ENCODE data around the gene ZNF804B.

The ZNF804B gene

DNA sequence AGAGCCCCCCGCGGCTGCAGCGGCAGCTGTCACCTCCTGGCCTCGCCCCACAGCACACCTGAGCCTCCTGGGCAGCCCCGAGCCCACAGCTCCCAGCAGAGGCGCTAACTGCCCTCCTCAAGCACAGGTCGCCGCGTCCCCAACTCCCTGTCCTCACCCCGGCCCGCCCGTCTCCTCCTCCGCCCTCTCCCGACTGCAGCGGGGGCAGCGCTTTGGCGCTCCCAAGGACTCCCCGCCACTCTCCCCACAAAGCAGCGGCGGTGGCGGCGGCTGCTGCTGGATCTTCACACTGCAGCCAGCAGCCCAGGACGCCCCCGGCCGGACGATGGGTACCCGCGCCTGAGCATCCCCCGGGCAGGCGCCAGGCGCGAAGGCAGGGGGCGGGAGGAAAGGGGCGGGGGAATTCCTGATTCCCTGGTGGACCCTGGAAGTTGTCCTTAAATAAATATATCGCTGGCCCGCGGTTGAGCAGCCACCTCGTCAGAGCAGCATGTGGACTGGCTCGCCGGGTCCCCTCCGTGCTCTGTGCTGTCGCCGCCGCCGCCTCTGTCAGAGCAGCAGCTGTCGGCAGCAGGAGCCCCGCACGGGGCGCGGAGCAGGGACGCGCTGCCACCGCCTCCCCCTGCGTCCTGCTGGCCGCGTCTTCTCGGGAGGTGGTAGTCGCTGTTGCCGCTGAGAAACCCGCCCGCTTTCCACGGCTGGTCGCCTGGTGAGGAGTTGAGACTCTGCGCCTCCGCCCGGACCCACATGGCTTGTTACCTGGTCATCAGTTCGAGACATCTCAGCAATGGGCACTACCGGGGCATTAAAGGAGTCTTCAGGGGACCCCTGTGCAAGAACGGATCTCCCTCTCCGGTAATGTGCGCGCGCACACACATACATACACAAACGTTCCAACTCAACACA, at the start of gene ZNF804B:
Gene ZNF804B (plus strand): TSS at position 471 of the 906 bp plus-strand sequence. CDS start 277 bp downstream, at position 748.
- no peak for DNase-seq

DNA sequence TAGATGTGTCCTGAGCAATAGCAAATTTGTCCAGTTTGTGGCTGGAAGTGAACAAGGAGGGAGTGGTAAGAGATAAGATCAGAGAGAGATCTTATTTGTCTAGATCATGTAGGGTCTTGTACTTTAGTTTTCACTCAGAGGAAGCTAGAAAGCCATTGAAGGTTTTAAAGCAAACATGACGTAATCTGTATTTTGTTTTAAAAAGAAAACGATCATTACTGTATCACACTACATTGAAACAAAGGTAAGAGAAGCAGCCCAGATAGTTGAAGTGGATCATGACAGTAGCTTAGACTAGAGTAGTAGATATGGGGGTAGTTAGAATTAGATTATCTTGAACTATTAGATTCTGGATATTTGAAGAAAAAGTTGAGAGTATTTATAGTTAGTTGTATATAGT, 23.6 kb upstream of the ZNF804B start:
- no peak for DNase-seq

DNA sequence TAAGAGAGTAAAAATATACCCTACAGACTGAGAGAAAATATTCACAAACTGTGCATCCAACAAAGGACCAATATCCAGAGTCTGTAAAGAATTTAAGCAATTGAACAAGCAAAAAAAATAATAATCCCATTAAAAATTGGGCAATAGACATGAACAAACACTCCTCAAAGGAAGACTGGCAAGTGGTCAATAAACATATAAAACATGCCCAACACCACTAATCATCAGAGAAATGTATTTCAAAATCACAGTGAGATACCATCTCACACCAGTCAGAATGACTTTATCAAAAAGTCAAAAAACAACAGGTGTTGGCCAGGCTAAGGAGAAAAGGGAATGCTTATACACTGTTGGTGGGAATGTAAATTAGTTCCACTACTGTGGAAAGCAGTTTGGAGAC, 21.9 kb upstream of the ZNF804B start:
- no peak for DNase-seq

DNA sequence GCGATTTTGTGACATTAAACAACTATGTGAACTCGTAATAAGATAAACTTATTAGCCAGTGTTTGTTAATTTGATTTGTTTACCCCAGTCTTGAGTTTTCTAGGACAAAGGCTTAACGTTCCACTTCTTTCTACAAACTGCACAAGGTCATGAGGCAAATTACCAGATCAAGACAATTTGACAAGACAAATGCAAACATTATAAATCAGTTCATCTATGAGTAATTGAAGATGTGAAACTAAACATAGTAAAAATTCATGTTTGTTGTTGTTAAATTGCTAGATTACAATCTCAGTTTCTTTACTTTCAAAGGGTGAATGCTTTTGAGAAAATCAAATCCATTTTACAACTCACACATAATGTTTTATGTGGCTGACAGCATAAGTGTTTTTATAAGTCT, 13.4 kb upstream of the ZNF804B start:
- DNase-seq: no peak

DNA sequence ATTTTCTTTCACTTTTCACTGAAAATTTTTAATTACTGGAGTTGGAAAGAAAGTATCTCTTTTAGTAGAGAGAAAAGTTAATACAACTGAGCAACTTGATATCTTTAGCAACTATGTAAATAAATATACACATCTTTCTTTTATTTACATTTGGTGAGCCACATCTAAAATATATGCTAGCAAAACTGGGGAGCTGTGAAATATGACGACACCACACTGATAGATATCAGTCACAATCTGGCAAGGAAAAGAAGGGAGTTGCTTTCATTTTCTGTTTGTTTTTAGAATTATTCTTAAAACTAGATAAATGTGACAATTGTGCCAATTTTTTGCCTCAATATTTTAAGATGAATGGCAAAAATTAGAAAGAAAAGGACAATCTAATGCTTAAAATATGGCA, 2.7 kb upstream of the ZNF804B start:
- DNase-seq: no peak

DNA sequence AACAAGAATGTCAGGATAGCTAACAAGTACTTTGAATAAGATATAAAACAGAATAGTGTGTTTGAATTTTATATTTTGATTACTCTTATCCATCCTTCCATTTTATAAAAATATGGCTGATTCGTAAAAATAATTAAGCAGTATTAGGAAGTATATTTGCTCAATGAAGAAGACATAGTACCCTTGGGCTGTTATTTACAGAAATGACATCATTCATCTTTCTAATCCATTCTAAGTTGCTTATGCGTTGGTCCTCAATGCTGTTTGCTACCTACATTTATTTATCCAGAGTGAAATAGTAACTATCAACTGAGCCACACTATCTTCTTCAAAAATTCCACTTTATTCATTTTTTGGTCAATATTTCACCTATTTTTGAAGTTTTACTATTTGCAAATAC, 2.1 kb upstream of the ZNF804B start:
- DNase-seq: no peak

DNA sequence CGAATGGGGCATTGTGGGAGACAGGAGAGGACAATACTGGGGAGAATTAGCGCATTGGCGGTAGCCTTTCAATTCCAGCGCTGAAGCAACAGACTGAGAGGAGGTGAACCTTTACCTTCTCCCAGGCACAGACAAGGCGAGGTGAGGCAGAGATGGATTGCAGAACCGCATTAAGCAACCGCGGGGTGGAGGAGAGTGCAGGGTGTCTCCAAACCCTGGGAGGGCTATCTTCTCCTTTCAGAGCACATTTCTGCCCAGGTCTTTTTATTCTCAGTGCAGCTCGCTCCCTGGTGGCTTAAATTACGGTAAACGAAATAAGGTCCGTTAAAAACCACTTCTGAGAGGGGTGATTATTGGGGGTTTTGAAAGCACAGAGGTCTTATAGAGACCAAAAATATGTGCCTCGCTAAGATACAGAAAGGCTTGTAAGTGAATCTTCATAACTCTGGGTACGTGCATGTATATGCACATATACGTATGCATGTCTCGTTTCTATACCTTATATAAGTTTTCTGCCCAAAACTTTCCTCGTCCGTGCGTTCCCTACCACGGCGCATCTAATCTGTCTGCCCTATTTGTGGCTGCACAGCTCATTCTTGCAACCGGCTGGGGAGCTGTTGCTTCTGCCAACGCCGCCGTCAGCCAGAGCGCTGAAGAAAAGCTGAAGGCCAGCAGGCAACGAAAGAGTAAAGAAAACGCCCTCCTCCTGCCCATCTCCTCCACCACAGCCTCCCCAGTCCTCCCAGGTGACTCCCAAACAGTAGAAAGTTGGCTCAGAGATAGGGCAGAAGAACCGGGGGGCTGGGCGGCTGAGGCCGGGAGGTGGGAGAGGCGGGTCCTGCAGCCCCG, 895 bp upstream of the ZNF804B start:
- DNase-seq: no peak

DNA sequence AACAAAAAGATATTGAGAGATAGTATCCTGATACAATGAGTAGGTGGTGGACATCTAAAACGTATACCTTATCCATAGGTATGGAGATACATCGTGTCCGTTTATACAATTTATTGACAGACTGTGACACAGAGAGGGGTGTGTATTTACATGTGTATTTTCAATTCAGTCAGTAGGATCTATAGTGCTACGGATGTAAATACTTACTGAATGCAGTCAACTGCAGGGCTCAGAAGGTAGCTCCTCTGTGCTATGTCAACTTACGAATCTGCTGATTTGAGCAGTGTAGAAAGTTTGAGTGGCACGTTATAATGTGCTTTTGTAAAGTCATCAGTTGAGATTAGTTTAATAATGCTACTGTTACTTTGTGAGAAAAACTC, 626 bp downstream of the ZNF804B start:
- no peak for DNase-seq

DNA sequence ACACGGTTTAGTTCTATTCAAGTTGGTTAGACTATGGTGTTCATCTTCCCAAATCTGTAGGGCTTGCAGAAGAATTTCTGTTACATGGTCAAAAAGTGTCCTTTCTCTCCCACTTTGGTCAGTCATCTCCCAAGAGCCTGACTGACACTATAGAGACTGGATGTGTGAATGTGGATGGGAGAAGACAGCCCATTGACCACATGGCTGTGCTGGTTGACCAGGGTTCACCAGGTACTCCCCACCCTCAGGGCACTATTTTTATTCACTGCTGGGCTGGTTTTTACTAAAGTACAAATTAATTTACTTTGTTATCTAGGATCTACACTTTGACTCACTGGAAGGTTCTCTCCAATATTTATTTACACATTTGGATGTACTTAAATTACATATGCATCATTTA, 2.3 kb downstream of the ZNF804B start:
- no peak for DNase-seq

DNA sequence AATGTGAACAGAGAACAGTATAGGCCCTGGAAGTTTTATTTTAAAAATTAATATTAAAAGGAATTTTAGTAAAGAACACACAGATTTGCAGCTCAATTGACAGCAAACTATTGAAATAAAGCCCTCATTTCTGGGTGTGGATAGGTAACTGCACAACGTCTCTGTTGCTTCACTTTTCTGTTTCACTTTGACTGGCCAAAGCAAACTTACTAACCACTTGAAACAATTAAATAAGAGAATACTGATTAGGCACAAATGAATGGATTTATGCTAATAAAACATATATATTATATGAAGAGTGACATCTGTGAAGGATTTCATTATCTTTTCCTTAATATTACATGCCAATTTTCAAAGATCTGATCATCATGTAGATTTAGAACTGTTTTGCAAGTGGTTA, 11.9 kb downstream of the ZNF804B start:
- DNase-seq: no peak

DNA sequence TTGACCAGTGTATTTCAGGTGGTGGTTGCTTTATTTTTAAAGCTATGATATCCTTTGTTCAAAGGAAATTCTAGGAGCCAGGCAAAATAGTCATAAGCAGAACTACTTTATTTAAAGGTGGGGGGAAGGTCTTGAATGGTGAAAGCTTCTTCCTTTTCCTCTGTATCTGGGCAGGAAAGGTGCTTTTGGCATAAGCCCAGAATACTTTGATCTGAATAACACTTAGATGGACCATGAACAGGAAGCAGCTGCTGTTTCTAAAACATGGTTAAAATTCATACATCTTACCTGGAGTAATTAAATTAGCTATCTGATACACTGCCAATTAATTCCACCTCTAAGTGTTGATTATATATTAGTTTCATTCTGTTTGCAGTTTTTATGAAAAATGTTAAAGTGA, 13.3 kb downstream of the ZNF804B start:
- no peak for DNase-seq

DNA sequence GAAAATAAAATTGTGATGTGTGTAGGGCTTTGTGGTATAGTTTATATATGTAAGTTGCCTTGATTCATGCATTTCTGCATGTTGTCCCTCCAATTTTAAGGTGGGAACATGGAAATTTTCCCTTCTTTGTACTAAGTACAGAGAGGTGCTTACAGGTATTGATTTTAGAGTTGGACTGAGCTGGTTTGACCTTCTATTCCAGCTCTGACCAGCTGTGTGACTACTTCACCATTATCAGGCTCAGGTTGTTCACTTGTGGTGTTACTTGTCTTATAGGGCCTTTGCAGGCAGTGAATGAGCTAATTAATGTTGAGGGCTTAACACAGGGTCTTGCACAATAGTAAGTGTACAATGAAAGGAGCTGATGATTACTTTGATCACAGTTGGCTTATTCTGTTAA, 16.3 kb downstream of the ZNF804B start:
- no peak for DNase-seq

DNA sequence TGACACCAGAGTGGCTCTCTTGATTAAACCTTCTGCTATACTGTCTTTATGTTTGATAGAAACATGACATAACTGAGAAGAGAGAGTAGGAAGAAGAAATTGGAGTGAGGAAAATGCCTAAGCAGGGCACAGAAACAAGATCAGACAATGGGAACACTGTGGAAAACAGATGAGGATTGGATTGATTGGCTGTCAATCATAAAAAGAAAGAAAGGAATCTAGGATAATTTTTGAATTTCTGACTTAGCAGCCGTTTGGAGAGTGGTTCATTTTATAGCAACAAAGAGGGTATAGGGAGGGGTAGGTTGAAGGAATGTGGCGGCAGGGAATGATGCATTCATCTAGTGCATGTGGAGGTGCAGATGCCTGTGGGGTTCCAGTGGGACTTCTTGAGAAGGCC, 28.3 kb downstream of the ZNF804B start:
- no peak for DNase-seq

DNA sequence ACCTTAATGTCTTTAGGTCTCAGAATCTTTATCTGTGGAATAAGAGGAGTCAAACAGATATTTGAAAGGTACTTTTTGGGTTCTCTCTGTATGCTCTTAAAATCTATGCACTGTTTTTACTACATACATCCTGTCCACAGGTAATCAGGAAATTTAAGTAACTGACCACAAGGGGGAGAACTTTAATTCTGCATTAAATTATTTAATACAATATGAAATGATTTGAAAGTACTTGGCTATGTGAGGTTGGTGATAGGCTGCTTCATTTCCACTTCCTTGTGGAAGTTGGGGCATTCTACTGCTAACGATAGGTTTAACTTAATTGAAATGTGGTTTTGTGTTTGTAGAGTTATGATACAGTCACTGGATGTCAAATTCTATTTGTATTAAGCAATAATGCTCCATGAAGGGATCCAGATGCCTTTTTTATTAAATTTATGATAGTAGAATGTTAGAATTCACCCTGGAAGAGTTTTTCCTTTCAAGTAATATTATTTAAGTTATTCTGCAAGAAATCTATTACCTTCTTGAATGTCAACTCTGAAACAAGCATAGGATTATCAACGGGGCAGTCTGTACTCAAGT, 30.1 kb downstream of the ZNF804B start:
- no peak for DNase-seq

DNA sequence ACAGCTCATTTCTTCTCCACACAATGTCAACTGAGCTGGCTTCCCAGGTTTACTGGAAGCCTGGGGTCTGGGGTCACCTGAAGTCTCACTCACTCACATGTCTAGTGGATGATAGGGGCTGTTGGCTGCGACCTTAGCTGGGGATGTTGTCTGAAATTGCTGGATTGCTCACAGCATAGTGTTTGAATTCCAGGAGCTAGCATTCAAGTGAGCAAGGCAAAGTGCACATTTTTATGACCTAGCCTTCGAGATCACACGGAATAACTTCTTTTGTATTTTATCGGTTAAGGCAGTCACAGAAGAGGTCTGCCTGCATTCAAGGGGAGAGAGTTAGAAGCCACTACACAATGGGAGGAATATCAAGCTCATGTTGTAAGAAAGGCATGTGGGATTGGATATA, 32.4 kb downstream of the ZNF804B start:
- DNase-seq: no peak

DNA sequence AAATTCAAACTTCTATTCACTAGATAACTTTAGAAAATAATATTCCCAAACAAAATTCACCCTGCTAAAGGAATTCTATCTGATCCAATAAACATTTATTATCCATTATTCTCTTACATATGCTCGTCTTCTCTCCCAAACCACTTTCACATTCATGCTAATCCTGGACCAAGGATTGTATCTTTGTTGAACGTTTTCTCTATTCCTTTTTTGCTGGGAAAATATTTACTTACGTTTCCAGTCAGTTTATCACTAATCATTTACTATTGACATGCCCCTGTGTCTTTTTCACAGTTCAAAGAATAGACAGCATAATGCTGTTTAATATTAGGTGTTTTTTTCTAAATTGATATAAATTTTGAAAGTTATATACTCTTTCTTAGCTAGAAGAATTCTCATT, 32.9 kb downstream of the ZNF804B start:
- no peak for DNase-seq

DNA sequence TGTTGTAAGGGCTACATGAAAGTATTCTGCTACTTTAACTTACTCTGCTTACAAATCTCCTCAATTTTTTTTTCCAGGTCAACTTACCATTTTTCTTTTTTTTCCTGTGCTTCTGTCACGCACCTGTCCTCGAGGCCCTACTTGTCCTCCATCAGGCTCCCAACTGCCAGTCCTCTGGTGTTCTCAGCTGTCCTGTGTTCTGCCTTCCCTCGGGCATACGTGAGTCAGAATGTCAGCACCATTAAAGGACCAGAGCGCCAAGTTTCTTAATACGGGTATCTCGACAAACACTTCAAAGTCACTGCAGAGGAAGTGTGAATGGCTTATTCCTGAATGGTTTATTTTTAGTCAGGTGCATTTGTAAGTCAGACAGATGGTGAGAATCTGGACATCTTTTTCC, 36.1 kb downstream of the ZNF804B start, which contains the start of gene TEX47:
Gene TEX47 (minus strand): TSS at position 185 of the 400 bp plus-strand sequence. CDS start 795 bp downstream, outside the sequence.
- no peak for DNase-seq

DNA sequence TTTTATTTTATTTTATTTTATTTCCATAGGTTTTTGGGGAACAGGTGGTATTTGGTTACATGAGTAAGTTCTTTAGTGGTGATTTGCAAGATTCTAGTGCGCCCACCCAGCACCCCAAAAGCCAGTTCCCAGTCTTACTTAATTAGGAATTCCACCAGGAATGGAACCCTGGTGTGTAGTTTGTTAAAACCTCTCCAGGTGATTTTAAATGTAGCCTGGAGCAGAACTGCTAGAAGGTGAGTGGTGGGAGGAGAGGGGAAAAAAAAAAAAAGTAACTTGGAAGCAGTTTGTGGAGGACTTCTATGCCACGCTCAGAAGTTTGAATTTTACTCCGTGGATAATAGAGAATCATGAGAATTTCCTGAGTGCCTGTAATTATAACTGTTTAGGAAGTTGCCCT, 41.5 kb downstream of the ZNF804B start:
- no peak for DNase-seq

DNA sequence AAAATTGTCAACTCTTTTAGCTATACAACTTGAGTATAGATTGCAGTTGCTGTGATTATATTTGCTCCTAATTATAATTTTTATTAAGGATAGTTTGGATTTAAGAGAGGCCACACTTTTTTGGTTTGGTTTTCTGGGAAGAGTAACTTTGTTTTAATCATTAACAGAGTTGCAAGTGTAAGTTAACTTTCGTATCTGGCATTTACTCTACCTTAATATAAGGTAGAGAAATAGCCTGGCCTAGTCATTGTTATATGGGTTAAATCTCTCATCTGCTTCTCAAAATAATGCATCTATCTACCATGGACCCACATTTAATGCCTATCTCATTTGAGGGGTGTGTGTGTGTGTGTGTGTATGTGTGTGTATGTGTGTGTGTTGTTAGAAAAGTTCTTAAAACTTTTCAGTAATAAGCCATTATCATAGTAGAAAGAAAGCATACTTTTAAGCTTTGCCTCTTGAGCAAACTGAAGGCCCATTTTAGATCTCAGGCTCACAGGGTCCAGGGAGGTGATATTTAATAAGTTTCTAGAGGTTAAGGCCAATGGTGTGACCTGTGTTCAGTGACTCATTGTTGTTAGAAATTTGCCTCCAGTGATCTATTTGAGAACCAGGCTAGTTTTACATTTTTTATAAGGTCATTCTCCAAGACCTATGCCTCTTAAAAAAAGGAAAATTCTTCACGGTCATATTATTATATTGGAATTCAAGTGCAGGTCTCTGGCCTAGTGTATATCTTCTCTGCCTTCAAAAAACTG, 47.0 kb downstream of the ZNF804B start:
- no peak for DNase-seq

DNA sequence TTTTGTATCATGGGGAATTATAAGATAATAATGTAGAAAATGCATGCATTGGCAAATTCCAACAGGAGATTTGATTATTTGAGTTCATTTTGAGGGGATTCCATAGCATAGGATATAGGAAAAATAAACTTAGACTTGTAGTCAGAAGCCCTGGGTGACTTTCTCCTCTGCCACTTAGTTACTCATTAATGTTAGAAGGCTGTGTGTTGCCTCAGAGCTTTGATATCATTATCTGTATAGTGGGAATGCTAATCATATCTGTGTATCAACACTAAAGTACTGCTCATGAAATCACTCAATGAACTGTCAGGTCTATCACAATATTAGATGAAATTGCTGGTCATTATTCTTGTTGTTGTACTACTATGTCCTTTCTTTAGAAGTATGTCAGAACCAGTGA, 59.1 kb downstream of the ZNF804B start:
- DNase-seq: no peak

DNA sequence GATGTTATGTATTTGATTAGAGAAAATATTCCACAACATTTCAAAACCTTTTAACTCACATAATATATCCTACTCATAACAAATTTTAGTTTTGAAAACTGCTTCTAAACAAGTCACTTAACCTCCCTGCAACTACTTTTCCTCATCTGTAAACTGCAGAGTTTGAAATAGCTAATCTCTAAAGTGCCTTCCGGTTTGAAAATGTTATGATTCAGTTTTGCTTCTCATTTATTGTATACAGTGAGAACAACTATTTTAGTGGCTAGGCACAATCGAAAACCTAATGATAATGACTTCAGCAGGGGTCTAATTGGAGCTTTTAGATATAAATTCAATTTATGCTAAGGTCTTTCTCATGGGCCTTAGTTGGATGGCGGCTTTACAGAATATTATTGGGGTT, 66.7 kb downstream of the ZNF804B start:
- no peak for DNase-seq

DNA sequence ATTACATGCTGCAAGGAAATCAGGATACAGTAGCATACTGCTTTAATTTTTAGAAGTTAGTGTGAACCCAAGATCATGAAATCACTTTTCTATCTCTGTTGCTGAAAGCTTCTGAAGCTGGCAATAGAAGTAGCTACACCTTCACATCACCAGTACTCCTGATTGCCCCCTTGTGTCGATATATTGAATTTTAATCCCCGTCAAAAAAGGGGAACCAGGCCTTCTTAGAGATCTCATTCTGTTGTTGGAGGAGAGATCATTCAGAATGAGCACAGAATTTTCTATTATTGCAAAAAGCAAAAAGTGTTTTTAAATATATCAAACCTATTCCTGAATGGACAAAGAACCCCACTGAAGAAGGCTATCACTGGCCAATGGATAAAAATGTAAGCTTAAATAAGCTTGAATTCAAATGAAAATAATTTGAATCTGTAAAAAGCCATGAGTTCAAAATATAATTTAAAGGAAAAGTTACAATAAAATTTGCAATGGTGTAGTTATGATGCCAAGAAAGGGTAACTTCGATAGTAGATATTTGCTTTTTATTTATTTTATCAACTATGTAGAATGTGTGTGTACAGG, 75.7 kb downstream of the ZNF804B start:
- no peak for DNase-seq

Measured in NCI-H2227 treated with DMSO at 0.1 percent for 48 hours (cell line).